Activated naive CD8-positive, alpha-beta T cell (primary cell): ENCODE data around the gene PTPN12.
A peak's percentile ranks its signal among the peaks of the same experiment; 100 is the strongest.
"Not testable (repeated sequence)": the region's sequence is repeated elsewhere in the genome, so short reads cannot be mapped to it uniquely, and the experiment has no call there.

Source experiments
- H3K27ac Mint-ChIP-seq: one replicate; pipeline ENCODE4 v1.8.0; 2021; ENCODE audit warnings: mixed read lengths
- H3K27me3 Mint-ChIP-seq: one replicate; pipeline ENCODE4 v1.8.0; 2021; ENCODE audit warnings: mixed read lengths
- H3K36me3 Mint-ChIP-seq: one replicate; pipeline ENCODE4 v1.8.0; 2021; ENCODE audit warnings: mixed read lengths
- H3K4me1 Mint-ChIP-seq: one replicate; pipeline ENCODE4 v1.8.0; 2021; ENCODE audit warnings: low read depth, mixed read lengths
- H3K4me3 Mint-ChIP-seq: one replicate; pipeline ENCODE4 v1.8.0; 2021; ENCODE audit warnings: mild to moderate bottlenecking, mixed read lengths
- H3K9me3 Mint-ChIP-seq: one replicate; pipeline ENCODE4 v1.8.0; 2021; ENCODE audit warnings: low read depth, mixed read lengths

PTPN12 gene

DNA sequence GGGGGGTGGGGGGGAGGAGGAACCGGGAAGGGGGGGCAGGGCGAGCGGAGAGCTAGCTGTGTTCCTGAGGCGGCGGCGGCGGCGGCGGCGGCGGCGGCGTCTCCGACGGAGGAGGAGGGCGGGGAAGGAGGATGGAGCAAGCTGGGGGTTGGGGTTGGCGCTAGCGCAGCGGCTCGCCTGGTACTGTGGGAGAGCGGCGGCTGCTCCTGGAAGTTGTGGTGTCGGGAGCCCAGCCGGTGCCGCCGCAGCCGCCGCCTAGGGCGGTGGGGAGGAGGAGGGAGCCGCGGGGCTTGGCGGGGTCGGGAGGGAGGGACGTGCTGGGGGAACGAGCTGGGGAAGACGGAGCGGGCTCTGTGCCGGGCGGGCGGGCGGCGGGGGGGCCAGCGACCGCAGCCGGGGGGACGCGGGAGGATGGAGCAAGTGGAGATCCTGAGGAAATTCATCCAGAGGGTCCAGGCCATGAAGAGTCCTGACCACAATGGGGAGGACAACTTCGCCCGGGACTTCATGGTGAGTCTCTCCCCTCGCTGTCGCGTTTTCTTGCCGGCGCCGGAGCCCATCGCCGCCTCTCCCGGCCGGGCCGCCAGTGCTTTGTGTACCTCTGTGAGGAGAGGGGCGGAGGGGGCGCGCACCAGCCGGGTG, at the start of gene PTPN12:
Gene PTPN12, plus strand, starts transcription at position 160 of the 642 bp plus-strand sequence. Its CDS starts 252 bp downstream, at position 412.
- H3K4me1 Mint-ChIP-seq: peaks cover 17% of the 10 kb centered on the region
- H3K27ac Mint-ChIP-seq: peak within 1 kb of the TSS; percentile 90
- H3K9me3 Mint-ChIP-seq: no peaks in the 10 kb centered on the region
- H3K27me3 Mint-ChIP-seq: no peaks in the 10 kb centered on the region
- peak within 1 kb of the TSS; percentile 95 for H3K4me3 Mint-ChIP-seq
- H3K36me3 Mint-ChIP-seq: no peaks in the 10 kb centered on the region

DNA sequence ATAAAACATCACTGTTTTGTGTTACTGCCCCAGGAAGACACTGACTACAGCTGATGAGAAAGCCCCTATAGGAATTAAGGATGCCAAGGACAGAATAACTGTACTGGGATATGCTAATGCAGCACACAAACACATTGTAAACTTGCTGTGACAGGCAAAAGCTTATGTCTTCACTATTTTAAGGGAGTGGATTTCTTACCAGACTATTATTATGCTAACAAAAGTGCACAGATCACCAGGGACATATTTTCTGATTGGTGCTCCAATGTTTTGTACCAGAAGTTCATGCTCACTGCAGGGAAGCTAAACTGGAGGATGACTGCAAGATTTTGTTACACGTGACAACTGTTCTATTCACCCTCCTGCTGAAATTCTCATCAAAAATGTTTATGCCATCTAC, 48.1 kb upstream of the PTPN12 start:
- Mint-ChIP-seq H3K27me3 (peaks cover 4% of the 10 kb centered on the region), H3K4me3 (no peak overlapping the region), H3K9me3 (no peaks in the 10 kb centered on the region), H3K27ac (no peak overlapping the region), H3K36me3 (peaks cover 5% of the 10 kb centered on the region), H3K4me1 (no peaks in the 10 kb centered on the region)

DNA sequence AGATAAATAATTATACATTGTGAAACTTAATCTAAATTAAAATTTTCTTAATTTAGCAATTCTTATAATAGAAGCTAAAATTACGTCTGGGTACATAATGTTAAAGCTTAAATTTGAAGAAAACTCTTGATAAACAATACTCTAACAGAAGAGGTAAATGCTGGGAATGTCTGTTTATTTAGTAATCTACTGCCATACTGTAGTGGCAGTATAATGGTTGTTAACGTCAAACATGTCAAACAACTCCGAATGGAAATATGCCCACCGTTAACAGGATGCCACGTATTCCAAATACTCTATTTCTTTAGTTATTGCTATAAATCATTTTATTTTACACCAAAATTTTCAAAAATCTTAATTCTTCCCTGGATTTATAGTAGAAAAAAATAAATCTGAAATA, 40.0 kb upstream of the PTPN12 start:
- peaks cover 3% of the 10 kb centered on the region for H3K36me3 Mint-ChIP-seq
- H3K4me1 Mint-ChIP-seq: no peaks in the 10 kb centered on the region
- no peaks in the 10 kb centered on the region for H3K27me3 Mint-ChIP-seq
- H3K4me3 Mint-ChIP-seq: no peak overlapping the region
- H3K9me3 Mint-ChIP-seq: peaks cover 5% of the 10 kb centered on the region
- H3K27ac Mint-ChIP-seq: no peak overlapping the region

DNA sequence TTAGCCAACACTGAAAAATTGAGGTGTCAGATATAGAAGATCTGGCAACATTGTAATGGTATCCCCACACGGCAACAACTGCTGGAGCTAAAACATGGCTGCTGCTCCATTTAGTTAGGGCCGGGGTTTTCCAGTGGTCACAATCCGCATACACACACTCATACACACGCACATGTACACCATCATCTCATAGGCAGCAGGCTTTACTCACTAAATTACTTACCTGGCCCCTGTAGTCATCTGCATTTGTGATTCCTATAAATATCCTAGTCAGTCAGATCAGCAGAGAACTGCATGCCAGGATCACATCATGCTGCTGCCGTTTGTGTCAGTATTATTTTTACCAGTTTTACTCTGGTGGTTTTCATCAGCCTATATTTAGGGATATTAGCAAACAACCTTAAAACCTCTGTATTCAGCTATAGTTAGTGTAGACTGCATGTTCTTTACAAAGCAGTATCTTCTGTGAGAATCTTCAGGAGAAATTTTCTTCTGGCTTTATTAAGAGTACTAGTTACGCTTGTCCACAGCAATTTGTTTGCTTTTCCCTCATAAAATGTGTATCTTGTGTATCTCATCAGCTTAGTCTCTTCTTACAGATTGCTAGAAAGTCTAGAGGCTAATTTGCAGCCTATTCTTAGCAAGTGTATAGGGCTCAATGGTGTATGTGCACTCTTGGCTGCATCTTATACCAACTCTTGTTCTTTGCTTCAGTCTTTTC, 38.3 kb upstream of the PTPN12 start:
- H3K36me3 Mint-ChIP-seq: no peaks in the 10 kb centered on the region
- H3K9me3 Mint-ChIP-seq: peaks cover 5% of the 10 kb centered on the region
- no peak overlapping the region for H3K4me3 Mint-ChIP-seq
- H3K27me3 Mint-ChIP-seq: no peaks in the 10 kb centered on the region
- H3K4me1 Mint-ChIP-seq: no peaks in the 10 kb centered on the region
- no peak overlapping the region for H3K27ac Mint-ChIP-seq

DNA sequence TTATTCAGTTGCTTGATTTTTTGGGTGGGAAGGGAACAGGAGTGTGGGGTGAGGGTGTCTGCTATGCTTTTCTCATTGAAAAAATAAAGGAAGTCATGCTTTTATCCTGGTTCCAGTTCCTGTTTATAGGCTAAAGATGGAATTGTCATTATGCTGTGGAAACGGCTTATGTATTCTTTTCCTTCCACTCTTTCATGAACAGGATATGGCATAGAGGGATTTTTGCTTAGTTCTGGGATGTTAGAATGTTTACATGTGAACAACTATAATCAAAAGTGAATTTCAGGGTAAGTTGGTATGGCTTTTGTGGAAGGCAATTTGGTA, 35.9 kb upstream of the PTPN12 start:
- no peaks in the 10 kb centered on the region for H3K36me3 Mint-ChIP-seq
- no peaks in the 10 kb centered on the region for H3K4me1 Mint-ChIP-seq
- H3K27ac Mint-ChIP-seq: no peak overlapping the region
- peaks cover 2% of the 10 kb centered on the region for H3K27me3 Mint-ChIP-seq
- H3K9me3 Mint-ChIP-seq: no peaks in the 10 kb centered on the region
- no peak overlapping the region for H3K4me3 Mint-ChIP-seq

DNA sequence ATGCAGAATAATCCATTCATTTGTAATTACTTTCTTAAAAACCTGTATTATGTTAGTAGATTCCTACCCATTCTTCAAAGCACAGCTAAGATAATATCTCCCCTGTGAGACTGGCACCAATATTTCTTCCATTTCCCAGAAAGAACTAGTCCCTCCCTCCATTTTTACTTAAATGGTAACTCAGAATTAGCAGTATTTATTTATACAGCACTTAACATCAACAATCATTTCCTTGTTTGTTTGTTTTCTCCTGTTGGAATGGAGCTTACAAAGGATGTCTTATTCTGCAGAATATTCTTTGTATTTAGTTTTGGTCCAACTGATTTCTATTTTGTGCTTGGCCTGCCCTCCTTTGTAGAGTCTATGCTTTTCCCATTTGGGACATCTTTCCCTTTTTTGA, 32.1 kb upstream of the PTPN12 start:
- no peaks in the 10 kb centered on the region for H3K36me3 Mint-ChIP-seq
- H3K27me3 Mint-ChIP-seq: peaks cover 2% of the 10 kb centered on the region
- no peak overlapping the region for H3K4me3 Mint-ChIP-seq
- H3K4me1 Mint-ChIP-seq: no peaks in the 10 kb centered on the region
- H3K27ac Mint-ChIP-seq: no peak overlapping the region
- no peaks in the 10 kb centered on the region for H3K9me3 Mint-ChIP-seq

DNA sequence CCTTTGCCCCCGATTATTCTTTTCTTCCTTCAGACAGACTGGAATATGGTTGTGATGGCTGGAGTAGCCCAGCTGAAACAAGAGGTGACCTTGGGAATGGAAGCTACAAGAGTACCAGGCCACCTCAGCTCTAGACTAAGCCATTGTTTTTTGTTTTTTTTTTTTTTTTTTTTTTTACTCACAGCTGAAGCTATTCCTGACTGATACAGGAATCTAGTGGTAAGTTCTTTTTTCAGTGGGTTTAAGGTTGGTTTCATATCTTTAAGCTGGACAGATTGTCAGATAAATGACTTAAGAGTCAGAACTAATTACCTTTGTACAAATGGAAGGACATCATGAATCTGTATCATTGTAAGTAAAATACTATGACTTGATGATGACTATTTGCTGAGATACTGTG, 30.2 kb upstream of the PTPN12 start:
- H3K9me3 Mint-ChIP-seq: no peaks in the 10 kb centered on the region
- no peaks in the 10 kb centered on the region for H3K36me3 Mint-ChIP-seq
- peaks cover 5% of the 10 kb centered on the region for H3K27me3 Mint-ChIP-seq
- H3K4me3 Mint-ChIP-seq: no peak overlapping the region
- no peak overlapping the region for H3K27ac Mint-ChIP-seq
- no peaks in the 10 kb centered on the region for H3K4me1 Mint-ChIP-seq

DNA sequence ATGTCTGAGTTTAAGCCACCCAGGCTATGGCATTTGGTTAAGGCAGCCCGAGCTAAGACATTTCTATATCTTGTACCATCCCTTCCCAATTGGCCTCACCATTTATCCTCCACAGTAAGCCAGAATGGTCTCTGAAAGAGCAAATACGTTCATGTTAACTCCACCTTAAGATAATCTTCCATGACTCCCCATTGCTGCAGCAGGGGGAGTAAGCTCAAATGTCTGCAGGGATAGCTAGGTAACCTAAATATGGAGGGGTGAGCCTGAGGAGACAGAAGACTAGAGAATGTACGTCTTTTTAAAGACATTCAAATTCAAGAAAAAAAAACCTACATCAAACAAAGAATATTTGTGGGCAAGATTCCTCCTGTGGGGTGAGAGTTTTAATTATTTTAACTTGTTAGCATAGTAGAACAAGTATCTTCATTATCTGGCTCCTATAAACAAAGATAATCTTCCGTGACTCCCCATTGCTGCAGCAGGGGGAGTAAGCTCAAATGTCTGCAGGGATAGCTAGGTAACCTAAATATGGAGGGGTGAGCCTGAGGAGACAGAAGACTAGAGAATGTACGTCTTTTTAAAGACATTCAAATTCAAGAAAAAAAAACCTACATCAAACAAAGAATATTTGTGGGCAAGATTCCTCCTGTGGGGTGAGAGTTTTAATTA, 24.0 kb upstream of the PTPN12 start:
- H3K36me3 Mint-ChIP-seq, H3K9me3 Mint-ChIP-seq, H3K4me1 Mint-ChIP-seq, H3K4me3 Mint-ChIP-seq, H3K27ac Mint-ChIP-seq, H3K27me3 Mint-ChIP-seq: not testable (repeated sequence)

DNA sequence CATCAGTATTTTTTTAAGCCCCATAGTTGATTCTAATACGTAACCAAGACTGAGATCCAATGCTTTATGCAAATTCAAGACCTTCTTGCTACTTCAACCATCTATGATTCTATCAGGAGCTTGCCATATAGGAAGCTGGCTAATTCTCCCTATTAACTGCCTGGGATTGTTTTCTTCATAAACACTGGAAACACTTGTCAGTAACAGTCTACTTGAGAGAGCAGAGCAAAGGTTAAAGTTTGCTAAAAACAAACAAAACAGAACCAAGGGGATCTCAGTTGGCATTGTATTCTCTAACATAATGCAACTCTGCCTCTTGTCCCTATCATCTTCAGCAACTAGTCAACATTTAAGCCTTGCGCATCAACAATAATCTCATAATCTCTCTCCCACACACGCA, 21.0 kb upstream of the PTPN12 start:
- Mint-ChIP-seq H3K27ac (no peak overlapping the region), H3K9me3 (no peaks in the 10 kb centered on the region), H3K27me3 (no peaks in the 10 kb centered on the region), H3K4me3 (no peak overlapping the region), H3K36me3 (no peaks in the 10 kb centered on the region), H3K4me1 (no peaks in the 10 kb centered on the region)

DNA sequence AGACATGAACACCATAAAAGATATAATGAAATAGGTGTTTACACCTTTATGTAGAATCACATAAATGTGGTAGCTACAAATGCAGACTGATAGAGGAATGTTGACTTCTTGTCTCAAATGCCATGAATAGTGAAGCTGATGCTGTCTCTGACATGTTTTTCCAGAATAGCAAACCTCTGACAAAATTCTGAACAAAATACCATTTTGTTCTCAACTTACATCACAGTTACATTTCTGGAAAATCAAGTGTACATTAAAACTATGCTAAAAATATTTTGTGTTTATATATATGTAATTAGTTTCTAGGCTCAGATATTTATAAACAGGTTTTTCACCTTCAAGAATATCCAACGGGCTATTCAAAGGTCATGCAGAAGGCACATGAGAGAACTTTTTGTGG, 16.8 kb upstream of the PTPN12 start:
- no peak overlapping the region for H3K27ac Mint-ChIP-seq
- no peaks in the 10 kb centered on the region for H3K36me3 Mint-ChIP-seq
- H3K4me3 Mint-ChIP-seq: no peak overlapping the region

DNA sequence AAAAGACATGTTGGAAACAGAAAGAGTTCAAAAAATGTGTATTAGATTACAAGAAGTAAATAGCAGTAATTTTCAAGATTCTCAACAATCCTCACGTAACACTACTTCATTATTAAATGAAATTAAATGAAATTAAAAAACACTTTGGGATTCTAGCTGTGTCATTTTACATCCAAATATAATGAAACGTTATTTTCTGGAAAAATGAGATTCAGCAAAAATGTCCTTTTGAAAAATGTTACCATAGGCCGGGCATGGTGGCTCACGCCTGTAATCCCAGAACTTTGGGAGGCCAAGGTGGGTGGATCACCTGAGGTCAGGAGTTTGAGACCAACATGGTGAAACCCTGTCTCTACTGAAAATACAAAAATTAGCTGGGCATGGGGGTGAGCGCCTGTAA, 15.6 kb upstream of the PTPN12 start:
- H3K4me3 Mint-ChIP-seq, H3K36me3 Mint-ChIP-seq, H3K4me1 Mint-ChIP-seq, H3K27ac Mint-ChIP-seq, H3K9me3 Mint-ChIP-seq, H3K27me3 Mint-ChIP-seq: not testable (repeated sequence)

More for the DNA sequence above, 16.8 kb upstream of the PTPN12 start:
- H3K27me3 Mint-ChIP-seq: no peaks in the 10 kb centered on the region
- H3K9me3 Mint-ChIP-seq: no peaks in the 10 kb centered on the region
- H3K4me1 Mint-ChIP-seq: no peaks in the 10 kb centered on the region

DNA sequence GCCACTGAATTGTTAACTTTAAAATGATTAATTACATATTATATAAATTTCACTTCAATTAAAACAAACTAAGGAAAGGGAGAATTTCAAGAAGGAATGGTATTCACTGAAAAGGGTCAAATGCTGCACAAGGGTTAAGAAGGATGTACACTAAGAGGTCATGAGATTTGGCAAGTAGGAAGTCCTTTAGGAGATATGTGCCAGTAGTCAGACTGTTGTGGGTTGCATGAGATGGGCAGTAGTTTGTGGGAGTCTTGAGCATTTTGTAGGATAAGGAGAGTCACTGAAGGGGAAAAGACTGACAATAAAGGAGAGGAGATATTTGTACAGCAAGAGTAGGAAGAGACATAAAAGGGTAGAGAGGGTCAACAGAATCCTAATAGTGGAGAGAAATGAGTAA, 12.4 kb upstream of the PTPN12 start:
- no peaks in the 10 kb centered on the region for H3K36me3 Mint-ChIP-seq
- no peaks in the 10 kb centered on the region for H3K27me3 Mint-ChIP-seq
- H3K4me3 Mint-ChIP-seq: no peak overlapping the region
- peaks cover 1% of the 10 kb centered on the region for H3K4me1 Mint-ChIP-seq
- H3K9me3 Mint-ChIP-seq: no peaks in the 10 kb centered on the region
- H3K27ac Mint-ChIP-seq: no peak overlapping the region

DNA sequence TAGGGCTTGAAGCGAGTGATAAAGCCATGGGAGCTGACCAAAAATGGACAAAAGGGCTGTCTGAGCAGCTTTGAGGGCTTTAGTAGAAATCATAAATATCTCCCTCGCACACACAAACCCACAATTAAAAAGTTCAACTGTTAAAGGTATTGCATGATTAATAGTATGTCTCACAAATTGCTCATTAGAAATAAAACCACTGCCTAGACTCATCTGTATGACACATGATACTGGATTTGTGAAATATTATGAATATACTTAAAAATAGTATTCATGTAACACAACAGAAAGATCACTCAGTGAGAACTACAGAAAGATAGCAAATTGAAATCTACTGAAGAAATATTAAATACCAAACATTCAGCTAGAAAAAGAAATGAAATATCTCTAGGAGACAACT, 11.9 kb upstream of the PTPN12 start:
- Mint-ChIP-seq H3K27me3 (no peaks in the 10 kb centered on the region), H3K27ac (no peak overlapping the region), H3K4me3 (no peak overlapping the region), H3K36me3 (no peaks in the 10 kb centered on the region), H3K9me3 (no peaks in the 10 kb centered on the region), H3K4me1 (peaks cover 1% of the 10 kb centered on the region)

DNA sequence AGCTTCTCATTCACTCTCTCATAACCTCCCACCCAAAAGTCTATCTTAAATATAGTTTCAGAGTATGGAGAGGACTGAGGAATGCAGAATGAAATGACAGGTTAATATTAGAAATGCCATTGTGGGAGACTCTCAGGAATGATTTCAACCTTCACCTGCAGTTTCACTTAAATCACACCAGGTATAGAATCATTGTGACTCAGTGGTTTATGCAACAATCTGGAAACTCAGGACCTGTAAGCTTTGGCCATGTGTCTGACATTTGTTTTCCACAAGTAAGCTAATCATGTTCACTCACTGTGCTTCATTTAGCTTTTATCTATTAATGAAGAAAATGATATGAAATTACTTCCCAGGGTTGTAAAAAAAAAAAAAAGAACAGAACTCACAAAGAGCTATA, 8.7 kb upstream of the PTPN12 start:
- no peak overlapping the region for H3K27ac Mint-ChIP-seq
- no peaks in the 10 kb centered on the region for H3K36me3 Mint-ChIP-seq
- H3K4me3 Mint-ChIP-seq: no peak overlapping the region
- H3K9me3 Mint-ChIP-seq: no peaks in the 10 kb centered on the region
- H3K27me3 Mint-ChIP-seq: no peaks in the 10 kb centered on the region
- peaks cover 6% of the 10 kb centered on the region for H3K4me1 Mint-ChIP-seq

DNA sequence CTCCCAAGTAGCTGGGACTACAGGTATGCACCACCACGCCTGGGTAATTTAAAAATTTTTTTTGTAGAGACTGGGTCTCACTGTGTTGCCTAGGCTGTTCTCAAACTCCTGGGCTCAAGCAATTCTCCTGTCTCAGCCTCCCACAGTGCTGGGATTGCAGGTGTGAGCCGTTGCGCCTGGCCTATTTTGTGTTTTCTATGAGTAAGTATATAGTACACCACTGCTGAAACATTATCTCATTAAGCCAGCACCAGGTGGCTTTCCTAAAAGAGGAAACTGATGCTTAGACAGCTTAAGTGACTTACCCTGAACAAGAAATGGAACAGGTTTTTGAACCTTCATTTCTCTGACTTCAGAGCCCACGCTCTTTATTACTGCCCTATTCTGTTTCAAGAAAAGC, 7.8 kb upstream of the PTPN12 start:
- H3K27ac Mint-ChIP-seq: no peak overlapping the region
- H3K4me1 Mint-ChIP-seq: peaks cover 6% of the 10 kb centered on the region
- no peaks in the 10 kb centered on the region for H3K36me3 Mint-ChIP-seq
- no peaks in the 10 kb centered on the region for H3K27me3 Mint-ChIP-seq
- H3K9me3 Mint-ChIP-seq: no peaks in the 10 kb centered on the region
- H3K4me3 Mint-ChIP-seq: no peak overlapping the region

DNA sequence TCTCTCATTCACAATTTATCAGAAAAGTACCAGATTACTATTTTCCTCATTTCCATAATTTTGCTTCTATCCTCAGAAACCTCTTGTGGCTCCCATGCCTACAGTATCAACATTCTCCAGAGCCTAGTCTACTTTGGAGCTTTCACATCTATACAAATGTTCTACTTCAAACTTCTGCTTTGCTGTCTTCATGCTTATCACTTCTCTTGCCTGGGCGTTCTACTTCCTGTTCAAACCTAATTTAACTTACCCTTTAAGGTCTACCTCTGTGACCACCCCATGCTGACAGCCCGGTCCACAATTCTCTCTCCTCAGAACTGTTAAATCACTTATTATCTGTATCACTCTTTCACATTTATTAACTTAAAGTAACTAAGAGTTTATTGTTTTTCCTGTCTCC, 6.1 kb upstream of the PTPN12 start:
- Mint-ChIP-seq H3K9me3 (no peaks in the 10 kb centered on the region), H3K36me3 (no peaks in the 10 kb centered on the region), H3K4me3 (no peak overlapping the region), H3K27ac (peak overlapping the region; percentile 47), H3K27me3 (no peaks in the 10 kb centered on the region), H3K4me1 (peaks cover 7% of the 10 kb centered on the region)
